ENCODE results near the gene TBX10.
"Not testable (repeated sequence)": the region's sequence is repeated elsewhere in the genome, so short reads cannot be mapped to it uniquely, and the experiment has no call there.

The TBX10 gene

GRCh38 chr11:67644472-67645418 lies 5.2 kb upstream of the TBX10 start:
- DNase-seq, result no peak

GRCh38 chr11:67644042-67644441 lies 4.5 kb upstream of the TBX10 start:
- no peak for DNase-seq

GRCh38 chr11:67642173-67643120 lies 2.9 kb upstream of the TBX10 start:
- DNase-seq, result no peak

- no peak for DNase-seq
Measured at GRCh38 chr11:67641338-67642172, 2.0 kb upstream of the TBX10 start.

- DNase-seq, result no peak
Measured at GRCh38 chr11:67640758-67641337, 1.3 kb upstream of the TBX10 start.

- DNase-seq, result peak; percentile 25
Measured at GRCh38 chr11:67640021-67640757, 626 bp upstream of the TBX10 start.

- DNase-seq, result no peak
Measured at GRCh38 chr11:67638535-67639437, 777 bp downstream of the TBX10 start.

GRCh38 chr11:67637441-67637840 lies 2.1 kb downstream of the TBX10 start:
- not testable (repeated sequence) for DNase-seq

GRCh38 chr11:67636962-67637361 lies 2.6 kb downstream of the TBX10 start:
- no peak for DNase-seq

GRCh38 chr11:67635231-67635521 lies 4.4 kb downstream of the TBX10 start:
- no peak for DNase-seq

- DNase-seq, result peak; percentile 76
Measured at GRCh38 chr11:67634366-67635230, 5.0 kb downstream of the TBX10 start.

GRCh38 chr11:67633758-67634365 lies 5.7 kb downstream of the TBX10 start:
- no peak for DNase-seq

GRCh38 chr11:67632982-67633755 lies 6.4 kb downstream of the TBX10 start:
- no peak for DNase-seq

GRCh38 chr11:67632175-67632981 lies 7.2 kb downstream of the TBX10 start:
- DNase-seq, result no peak

- no peak for DNase-seq
Measured at GRCh38 chr11:67631853-67632174, 7.7 kb downstream of the TBX10 start.

GRCh38 chr11:67631411-67631810 lies 8.2 kb downstream of the TBX10 start:
- DNase-seq, result no peak

- DNase-seq, result no peak
Measured at GRCh38 chr11:67630943-67631331, 8.6 kb downstream of the TBX10 start.

Measured in NCI-H510A (cell line).